T-helper 22 cell (primary cell): ENCODE measurements around the gene AIG1.

Source experiments
- DNase-seq: peaks from one replicate; pipeline ENCODE4 v3.0.0-alpha.2; 2020; ENCODE audit warnings: low read depth

AIG1 gene

GRCh38 chr6:143097224-143097795 is 36.6 kb downstream of the AIG1 start:
- no peak for DNase-seq

GRCh38 chr6:143098054-143098671 is 37.5 kb downstream of the AIG1 start:
- DNase-seq: no peak

GRCh38 chr6:143099647-143100046 is 39.0 kb downstream of the AIG1 start:
- DNase-seq: no peak

GRCh38 chr6:143100429-143100828 is 39.7 kb downstream of the AIG1 start:
- DNase-seq: no peak

GRCh38 chr6:143103916-143104315 is 43.2 kb downstream of the AIG1 start:
- no peak for DNase-seq

GRCh38 chr6:143107440-143107839 is 46.8 kb downstream of the AIG1 start:
- DNase-seq: no peak

- DNase-seq: no peak
Observed at GRCh38 chr6:143107911-143108761, 47.4 kb downstream of the AIG1 start.

- DNase-seq: no peak
Observed at GRCh38 chr6:143109196-143109595, 48.5 kb downstream of the AIG1 start.

GRCh38 chr6:143110572-143110971 is 49.9 kb downstream of the AIG1 start:
- no peak for DNase-seq

- DNase-seq: no peak
Observed at GRCh38 chr6:143110996-143111395, 50.3 kb downstream of the AIG1 start.

GRCh38 chr6:143111443-143111842 is 50.8 kb downstream of the AIG1 start:
- no peak for DNase-seq

GRCh38 chr6:143112084-143112768 is 51.5 kb downstream of the AIG1 start:
- no peak for DNase-seq

- DNase-seq: no peak
Observed at GRCh38 chr6:143112837-143113236, 52.1 kb downstream of the AIG1 start.

GRCh38 chr6:143115728-143116127 is 55.0 kb downstream of the AIG1 start:
- DNase-seq: no peak

- no peak for DNase-seq
Observed at GRCh38 chr6:143117108-143117507, 56.4 kb downstream of the AIG1 start.

- DNase-seq: no peak
Observed at GRCh38 chr6:143119260-143119659, 58.6 kb downstream of the AIG1 start.

- no peak for DNase-seq
Observed at GRCh38 chr6:143123081-143123480, 62.4 kb downstream of the AIG1 start.

- DNase-seq: no peak
Observed at GRCh38 chr6:143123941-143124340, 63.3 kb downstream of the AIG1 start.

- no peak for DNase-seq
Observed at GRCh38 chr6:143125455-143125854, 64.8 kb downstream of the AIG1 start.

- no peak for DNase-seq
Observed at GRCh38 chr6:143125864-143126573, 65.3 kb downstream of the AIG1 start.

- no peak for DNase-seq
Observed at GRCh38 chr6:143126574-143126941, 65.9 kb downstream of the AIG1 start.
